Breast epithelium (tissue), 3 donors: ENCODE data around the gene PIAS2.
"Not testable (repeated sequence)": the region's sequence is repeated elsewhere in the genome, so short reads cannot be mapped to it uniquely, and the experiment has no call there.

ENCODE experiments used
- CTCF ChIP-seq, 3 donors: fragments of 450-650 bp; IDR thresholded peaks; one replicate each; pipeline ENCODE4 v1.5.1; 2016 to 2017; ENCODE audit warnings: antibody characterized with exemption in 3 of 3, mild to moderate bottlenecking in 3 of 3, moderate library complexity in 3 of 3
- POLR2A ChIP-seq: fragments of 450-650 bp; IDR thresholded peaks from one replicate; pipeline ENCODE4 v1.6.1; 2016; ENCODE audit warnings: antibody characterized with exemption, mild to moderate bottlenecking, moderate library complexity
- POLR2AphosphoS5 ChIP-seq, 3 donors: sonication (generic); formaldehyde crosslinking; IDR thresholded peaks; one replicate each; pipeline ENCODE4 v1.6.1; 2017; ENCODE audit warnings: antibody characterized with exemption in 3 of 3

GRCh38 chr18:46795945-46796344, 121.4 kb downstream of the PIAS2 start:
- TF ChIP-seq CTCF (IDR thresholded peaks at IDR 0.05); POLR2AphosphoS5 (IDR thresholded peaks at IDR 0.05); POLR2A: not testable (repeated sequence)
